ENCODE measurements around the gene HSD3B7. TPM values are rescaled to one million over a fixed set of nuclear protein-coding genes. Genes with fewer than 3 reads are reported as not detected.

The HSD3B7 gene
- total and polyA plus RNA-seq, 10 of the 15 experiments (the other 5 are each of a cell fraction or from before 2014, with no cell fraction given) = 0.18 to 1.8 (median 0.48) TPM; not detected in 1

DNA sequence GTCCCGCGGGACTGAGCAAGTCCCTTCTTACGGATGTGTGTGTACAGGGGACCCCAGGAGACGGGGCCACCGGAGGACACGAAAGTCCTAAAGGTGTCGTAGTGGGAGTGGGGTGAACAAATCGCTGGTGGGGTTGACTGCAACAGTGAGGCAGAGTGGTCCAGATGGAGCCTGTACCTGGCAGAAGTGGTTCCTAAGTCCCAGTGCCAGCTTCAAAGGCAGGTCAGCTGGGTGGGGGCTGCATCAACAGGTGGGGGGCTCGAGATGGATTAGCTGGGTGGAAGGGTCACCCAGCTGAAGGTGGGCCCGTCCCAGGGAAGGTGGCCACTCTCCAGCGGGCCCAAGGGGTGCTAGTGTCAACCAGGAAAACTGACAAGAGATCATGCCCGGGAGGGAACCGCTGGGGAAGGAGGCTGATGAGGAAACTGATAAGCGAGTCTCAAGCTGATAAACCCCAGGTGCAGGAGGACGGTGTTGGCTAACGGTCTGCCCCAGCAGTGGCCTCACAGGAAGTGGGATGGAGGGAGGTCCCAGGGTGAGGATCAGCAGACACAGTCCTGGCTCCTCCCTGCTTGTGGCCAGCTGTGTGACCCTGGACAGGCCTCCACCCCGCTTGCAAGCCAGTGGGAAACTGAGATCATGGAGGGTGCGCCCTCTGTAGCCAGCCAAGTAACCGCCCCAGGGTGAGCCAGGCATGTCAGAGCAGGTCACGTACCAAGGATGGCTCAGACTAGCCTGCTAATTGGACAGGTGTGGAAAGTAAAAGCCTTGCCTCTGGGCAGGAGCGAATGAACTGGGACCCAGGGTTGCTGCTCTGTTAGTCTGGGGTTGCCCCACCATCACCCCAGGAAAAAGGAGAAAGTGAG lies 35.1 kb upstream of the HSD3B7 start (continued):
- TF ChIP-seq NBN (IDR thresholded peaks at IDR 0.05) (peak; percentile 65; the same call in 1 of the 2 replicates), NFYA (IDR thresholded peaks at IDR 0.05; ENCODE audit: borderline replicate concordance, low read depth, low read length) (no peak), POLR2A (IDR thresholded peaks at IDR 0.05; ENCODE audit: low read depth, low read length) (peak; percentile 83), RAD21 (IDR thresholded peaks at IDR 0.05; ENCODE audit: insufficient read depth, low read depth, low read length) (no peak), MTA2 (IDR thresholded peaks at IDR 0.05; ENCODE audit: low read depth) (peak; percentile 49; the same call in 1 of the 2 replicates), WRNIP1 (IDR thresholded peaks at IDR 0.05; ENCODE audit: borderline replicate concordance, low read depth, low read length) (0 out of 2 replicates have a peak, but pooled peaks have one; percentile 73), ZSCAN29 (IDR thresholded peaks at IDR 0.05) (0 out of 2 replicates have a peak, but pooled peaks have one; percentile 5), BRCA1 (IDR thresholded peaks at IDR 0.05; ENCODE audit: low read depth, low read length) (no peak), TAF1 (IDR thresholded peaks at IDR 0.05; ENCODE audit: borderline replicate concordance, low read depth, low read length) (0 out of 2 replicates have a peak, but pooled peaks have one; percentile 11)
- TF ChIP-seq, protein P1, sequence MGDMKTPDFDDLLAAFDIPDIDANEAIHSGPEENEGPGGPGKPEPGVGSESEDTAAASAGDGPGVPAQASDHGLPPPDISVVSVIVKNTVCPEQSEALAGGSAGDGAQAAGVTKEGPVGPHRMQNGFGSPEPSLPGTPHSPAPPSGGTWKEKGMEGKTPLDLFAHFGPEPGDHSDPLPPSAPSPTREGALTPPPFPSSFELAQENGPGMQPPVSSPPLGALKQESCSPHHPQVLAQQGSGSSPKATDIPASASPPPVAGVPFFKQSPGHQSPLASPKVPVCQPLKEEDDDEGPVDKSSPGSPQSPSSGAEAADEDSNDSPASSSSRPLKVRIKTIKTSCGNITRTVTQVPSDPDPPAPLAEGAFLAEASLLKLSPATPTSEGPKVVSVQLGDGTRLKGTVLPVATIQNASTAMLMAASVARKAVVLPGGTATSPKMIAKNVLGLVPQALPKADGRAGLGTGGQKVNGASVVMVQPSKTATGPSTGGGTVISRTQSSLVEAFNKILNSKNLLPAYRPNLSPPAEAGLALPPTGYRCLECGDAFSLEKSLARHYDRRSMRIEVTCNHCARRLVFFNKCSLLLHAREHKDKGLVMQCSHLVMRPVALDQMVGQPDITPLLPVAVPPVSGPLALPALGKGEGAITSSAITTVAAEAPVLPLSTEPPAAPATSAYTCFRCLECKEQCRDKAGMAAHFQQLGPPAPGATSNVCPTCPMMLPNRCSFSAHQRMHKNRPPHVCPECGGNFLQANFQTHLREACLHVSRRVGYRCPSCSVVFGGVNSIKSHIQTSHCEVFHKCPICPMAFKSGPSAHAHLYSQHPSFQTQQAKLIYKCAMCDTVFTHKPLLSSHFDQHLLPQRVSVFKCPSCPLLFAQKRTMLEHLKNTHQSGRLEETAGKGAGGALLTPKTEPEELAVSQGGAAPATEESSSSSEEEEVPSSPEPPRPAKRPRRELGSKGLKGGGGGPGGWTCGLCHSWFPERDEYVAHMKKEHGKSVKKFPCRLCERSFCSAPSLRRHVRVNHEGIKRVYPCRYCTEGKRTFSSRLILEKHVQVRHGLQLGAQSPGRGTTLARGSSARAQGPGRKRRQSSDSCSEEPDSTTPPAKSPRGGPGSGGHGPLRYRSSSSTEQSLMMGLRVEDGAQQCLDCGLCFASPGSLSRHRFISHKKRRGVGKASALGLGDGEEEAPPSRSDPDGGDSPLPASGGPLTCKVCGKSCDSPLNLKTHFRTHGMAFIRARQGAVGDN (IDR thresholded peaks at IDR 0.05) = peak; percentile 69
- TF ChIP-seq, protein P2, sequence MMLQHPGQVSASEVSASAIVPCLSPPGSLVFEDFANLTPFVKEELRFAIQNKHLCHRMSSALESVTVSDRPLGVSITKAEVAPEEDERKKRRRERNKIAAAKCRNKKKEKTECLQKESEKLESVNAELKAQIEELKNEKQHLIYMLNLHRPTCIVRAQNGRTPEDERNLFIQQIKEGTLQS (IDR thresholded peaks at IDR 0.05; ENCODE audit: borderline replicate concordance, extremely low read depth, low read depth, low read length) = no peak
- TF ChIP-seq, protein P3, sequence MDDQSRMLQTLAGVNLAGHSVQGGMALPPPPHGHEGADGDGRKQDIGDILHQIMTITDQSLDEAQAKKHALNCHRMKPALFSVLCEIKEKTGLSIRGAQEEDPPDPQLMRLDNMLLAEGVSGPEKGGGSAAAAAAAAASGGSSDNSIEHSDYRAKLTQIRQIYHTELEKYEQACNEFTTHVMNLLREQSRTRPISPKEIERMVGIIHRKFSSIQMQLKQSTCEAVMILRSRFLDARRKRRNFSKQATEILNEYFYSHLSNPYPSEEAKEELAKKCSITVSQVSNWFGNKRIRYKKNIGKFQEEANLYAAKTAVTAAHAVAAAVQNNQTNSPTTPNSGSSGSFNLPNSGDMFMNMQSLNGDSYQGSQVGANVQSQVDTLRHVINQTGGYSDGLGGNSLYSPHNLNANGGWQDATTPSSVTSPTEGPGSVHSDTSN (IDR thresholded peaks at IDR 0.05; ENCODE audit: insufficient replicate concordance, low read depth, low read length) = no peak
- TF ChIP-seq, protein P4, sequence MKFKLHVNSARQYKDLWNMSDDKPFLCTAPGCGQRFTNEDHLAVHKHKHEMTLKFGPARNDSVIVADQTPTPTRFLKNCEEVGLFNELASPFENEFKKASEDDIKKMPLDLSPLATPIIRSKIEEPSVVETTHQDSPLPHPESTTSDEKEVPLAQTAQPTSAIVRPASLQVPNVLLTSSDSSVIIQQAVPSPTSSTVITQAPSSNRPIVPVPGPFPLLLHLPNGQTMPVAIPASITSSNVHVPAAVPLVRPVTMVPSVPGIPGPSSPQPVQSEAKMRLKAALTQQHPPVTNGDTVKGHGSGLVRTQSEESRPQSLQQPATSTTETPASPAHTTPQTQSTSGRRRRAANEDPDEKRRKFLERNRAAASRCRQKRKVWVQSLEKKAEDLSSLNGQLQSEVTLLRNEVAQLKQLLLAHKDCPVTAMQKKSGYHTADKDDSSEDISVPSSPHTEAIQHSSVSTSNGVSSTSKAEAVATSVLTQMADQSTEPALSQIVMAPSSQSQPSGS (IDR thresholded peaks at IDR 0.05; ENCODE audit: low read length) = no peak
- TF ChIP-seq, protein P5, sequence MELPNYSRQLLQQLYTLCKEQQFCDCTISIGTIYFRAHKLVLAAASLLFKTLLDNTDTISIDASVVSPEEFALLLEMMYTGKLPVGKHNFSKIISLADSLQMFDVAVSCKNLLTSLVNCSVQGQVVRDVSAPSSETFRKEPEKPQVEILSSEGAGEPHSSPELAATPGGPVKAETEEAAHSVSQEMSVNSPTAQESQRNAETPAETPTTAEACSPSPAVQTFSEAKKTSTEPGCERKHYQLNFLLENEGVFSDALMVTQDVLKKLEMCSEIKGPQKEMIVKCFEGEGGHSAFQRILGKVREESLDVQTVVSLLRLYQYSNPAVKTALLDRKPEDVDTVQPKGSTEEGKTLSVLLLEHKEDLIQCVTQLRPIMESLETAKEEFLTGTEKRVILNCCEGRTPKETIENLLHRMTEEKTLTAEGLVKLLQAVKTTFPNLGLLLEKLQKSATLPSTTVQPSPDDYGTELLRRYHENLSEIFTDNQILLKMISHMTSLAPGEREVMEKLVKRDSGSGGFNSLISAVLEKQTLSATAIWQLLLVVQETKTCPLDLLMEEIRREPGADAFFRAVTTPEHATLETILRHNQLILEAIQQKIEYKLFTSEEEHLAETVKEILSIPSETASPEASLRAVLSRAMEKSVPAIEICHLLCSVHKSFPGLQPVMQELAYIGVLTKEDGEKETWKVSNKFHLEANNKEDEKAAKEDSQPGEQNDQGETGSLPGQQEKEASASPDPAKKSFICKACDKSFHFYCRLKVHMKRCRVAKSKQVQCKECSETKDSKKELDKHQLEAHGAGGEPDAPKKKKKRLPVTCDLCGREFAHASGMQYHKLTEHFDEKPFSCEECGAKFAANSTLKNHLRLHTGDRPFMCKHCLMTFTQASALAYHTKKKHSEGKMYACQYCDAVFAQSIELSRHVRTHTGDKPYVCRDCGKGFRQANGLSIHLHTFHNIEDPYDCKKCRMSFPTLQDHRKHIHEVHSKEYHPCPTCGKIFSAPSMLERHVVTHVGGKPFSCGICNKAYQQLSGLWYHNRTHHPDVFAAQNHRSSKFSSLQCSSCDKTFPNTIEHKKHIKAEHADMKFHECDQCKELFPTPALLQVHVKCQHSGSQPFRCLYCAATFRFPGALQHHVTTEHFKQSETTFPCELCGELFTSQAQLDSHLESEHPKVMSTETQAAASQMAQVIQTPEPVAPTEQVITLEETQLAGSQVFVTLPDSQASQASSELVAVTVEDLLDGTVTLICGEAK (IDR thresholded peaks at IDR 0.05; ENCODE audit: borderline replicate concordance) = peak; percentile 42; the same call in 1 of the 2 replicates
